ENCODE measurements around the gene EIF4A2.
"Not testable (repeated sequence)": the region's sequence is repeated elsewhere in the genome, so short reads cannot be mapped to it uniquely, and the experiment has no call there.

Gene EIF4A2

DNA sequence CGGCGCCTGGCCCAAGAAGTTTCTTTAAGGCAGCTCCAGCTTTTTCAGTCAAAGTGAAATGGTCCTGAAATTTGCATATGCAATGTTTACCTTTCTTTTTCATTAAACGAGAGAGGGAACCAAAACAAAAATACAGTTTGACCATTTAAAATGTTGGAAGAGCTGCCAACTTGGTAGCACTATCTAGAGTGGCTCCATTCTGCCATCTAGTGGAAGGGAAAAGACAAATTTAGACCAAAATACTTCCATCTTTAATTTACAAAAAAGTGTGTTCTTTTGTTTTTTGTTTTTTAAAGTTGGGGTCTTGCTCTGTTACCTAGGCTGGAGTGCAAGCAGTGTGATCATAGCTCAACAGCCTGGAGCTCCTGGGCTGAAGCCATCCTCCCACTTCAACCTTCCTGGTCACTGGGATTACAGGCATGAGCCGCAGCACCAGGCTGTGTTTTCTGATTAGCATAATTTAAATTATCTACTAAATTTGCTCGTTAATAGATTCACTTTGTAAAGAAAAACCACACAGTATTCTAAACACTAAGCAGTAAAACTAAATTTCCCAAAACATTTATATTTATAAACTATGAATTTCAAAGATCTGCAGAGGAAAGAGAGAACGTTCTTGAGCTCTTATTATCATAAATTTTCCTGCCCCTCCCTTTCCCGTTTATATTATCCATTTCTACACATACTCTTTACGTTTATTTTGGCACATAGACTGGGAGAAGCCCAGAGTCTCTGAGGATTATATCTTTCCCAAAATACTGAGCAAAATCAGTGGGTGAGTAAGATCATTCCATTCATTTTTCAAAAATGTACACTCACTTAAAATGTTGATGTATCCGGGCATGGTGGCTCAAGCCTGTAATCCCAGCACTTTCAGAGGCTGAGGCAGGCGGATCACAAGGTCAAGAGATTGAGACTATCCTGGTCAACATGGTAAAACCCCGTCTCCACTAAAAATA is 38.3 kb downstream of the EIF4A2 start:
- DNase-seq (ENCODE audit: low read depth): peak; percentile 44

DNA sequence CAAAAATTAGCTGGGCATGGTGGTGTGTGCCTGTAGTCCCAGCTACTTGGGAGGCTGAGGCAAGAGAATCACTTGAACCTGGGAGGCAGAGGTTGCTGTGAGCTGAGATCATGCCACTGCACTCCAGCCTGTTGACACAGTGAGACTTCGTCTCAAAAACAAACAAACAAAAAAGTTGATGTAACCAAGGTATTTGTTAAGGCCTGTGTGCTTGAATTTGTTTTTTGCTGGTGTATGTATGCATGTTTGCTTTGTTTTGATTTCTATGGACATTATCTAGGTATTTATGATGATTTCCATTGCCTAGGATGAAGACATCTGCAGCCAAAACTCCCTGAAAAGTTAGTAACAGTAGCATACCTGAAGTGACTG is 39.0 kb downstream of the EIF4A2 start:
- DNase-seq (ENCODE audit: low read depth): not testable (repeated sequence)

DNA sequence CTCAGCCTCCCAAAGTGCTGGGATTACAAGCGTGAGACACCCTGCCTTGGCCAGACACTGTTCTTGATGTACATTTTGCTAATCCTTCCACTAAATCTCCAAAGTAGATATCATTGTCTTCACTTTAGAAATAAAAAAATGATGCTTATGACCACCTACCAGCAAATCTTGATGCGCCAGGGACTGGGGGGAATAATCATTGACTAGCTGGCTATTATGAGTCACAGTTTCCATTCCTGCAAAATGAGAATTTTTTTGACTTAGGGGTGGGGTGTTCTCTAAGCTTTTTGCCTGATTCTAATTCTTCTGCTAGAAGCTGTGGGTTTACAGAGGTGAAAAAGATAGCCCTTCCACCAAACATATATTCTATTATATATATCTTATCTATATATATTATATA is 40.0 kb downstream of the EIF4A2 start:
- no peak for DNase-seq (ENCODE audit: low read depth)

DNA sequence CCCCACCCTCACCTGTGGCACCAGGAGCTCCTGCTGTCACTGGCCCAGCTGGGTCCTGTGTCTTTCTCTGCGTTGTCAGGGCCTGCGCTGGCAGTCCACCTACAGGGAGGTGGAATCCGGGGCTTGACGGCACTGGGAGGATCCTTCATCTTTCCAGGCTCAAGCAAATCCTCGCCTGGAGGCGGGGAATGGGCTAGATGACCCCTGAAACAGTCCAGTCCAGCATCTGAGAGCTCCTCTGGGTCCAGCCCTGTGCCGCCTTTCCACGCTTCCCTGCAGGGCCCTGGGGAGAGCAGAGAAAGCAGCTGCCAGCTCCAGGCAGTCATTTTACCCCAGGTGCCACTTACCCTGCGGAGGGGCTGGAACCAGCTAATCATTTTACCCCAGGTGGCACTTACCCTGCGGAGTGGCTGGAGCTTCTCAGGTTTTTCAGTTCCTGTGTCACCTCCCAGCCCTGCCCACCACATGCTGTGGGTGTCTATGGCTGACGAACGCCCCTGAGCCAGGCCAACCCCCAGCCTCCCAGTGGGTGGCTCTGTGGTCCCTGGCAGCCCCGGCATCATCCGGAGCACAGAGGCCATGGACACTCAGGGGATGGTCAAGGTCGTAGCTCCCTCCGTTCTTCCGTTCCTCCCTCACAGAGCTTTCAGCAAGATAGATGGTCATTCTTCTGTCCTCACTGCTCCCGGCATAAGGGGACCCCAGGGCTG is 41.2 kb downstream of the EIF4A2 start:
- DNase-seq (ENCODE audit: low read depth): no peak

DNA sequence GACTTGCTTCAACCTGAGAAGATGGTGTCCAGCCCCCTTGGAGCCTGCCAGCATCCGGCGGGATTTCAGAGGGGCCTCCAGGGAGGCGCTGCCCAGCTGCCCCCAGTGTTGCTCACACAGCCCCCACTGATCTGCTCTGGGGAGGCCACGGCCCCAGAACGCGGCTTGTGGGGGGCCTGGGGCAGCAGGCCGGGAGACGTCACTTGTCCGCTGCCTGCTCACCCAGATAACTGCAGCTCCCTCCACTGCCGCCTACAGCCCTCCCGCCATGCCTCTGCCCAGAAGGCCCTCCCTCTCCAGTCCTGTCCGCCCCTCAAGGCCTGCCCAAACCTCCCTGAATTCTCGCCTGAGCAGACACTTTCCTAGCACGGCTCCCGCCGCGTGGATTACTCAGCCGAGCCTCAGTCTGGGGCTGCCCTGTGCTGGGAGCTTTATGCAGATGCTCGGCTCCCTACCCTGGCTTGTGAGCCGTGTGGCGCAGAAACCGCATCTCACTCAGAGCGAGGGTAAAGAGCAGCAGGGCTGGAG is 42.0 kb downstream of the EIF4A2 start:
- peak; percentile 74 for DNase-seq (ENCODE audit: low read depth)

DNA sequence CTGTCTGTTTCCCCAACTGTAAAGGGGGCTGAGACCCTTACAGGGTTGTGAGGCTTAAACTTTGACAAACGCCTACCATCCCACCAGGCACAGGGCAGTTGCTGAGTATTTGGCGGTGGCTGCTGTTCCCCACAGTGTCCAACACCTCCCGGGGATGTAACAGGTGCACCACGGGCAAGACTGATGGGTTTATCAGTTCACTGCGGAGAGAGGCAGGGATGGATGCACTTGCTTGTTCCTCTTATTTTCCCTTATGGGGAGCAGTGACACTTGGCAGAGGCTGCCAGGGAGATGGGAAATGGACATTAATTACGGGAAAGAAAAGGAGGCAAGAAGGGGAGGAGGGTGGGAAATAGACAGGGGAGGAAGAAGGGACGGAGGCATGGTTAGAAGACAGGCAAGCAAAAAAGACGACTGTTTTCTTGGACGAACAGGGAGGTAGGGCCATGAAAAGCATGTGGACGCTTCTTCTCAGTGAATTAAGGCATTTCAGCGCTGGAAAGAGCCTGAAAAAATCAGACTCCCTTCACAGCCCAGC is 42.6 kb downstream of the EIF4A2 start:
- no peak for DNase-seq (ENCODE audit: low read depth)

DNA sequence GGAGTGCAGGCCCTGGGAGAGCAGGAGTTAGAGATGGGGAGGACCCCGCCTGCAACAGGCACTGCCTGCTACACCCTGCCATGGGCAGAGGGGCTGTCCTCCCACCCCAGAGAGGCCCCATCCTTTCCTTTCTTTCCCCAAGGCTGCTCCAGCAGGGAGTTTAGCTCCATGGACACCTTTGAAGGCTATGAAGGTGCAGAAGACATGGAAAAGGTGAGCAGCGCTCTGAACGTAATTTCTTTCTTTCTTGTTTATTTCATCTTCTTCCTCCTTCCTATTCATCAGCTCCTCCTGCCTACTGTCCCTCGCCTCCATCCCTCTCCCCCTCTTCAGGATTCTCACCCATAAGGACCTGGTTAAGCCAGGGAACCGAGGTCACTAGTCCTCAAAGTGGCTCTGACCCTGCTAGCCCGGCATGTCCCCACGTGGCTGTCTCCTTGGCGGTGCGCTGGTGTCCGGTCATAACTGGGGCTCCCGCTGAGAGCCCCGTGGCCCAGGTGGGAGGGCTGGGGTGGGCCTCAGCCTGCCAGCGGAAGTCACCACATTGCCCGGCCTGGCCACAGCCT is 43.1 kb downstream of the EIF4A2 start:
- no peak for DNase-seq (ENCODE audit: low read depth)

DNA sequence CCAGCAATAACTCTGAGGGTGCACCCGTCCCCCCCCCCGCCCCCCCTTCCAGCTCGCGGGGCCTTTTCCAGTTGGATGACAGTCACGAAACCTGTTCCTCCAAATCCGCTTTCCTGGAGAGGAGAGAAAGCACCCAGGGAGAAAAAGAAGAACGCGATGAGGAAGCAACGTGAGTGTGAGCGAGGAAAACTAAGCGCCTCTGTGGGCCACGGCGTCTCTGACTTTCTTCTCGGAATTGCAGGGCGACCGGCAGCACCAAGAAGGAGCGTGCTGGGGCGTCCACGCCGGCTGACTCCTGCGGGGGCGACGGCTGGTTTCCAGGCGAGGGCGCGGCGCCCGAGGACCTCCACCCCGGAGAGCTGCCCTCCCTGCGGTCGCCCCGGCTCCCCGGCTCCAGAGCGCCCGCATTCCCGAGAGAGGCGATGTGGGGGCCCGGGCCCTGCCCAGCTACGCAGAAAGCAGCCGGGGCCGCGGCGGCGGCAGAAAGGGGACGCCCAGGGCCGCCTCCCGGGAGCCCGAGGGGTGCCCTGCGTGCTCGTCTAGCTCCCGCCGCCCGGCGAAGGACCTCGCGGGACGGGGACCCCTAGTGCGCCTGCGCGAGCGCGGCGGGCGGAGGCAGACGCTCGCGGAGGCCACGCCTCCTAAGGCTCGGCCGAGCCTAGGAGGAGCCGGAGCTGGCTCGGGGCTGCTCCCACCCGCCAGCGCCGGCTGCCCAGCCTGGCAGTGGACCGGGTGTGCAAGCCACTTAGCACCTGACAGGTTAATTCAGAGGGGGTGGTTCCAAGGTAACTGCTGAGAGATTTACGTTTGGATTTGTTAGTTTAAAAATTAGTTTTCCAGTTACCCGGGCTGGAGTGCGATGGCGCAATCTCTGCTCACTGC is 43.8 kb downstream of the EIF4A2 start:
- peak; percentile 51 for DNase-seq (ENCODE audit: low read depth)

DNA sequence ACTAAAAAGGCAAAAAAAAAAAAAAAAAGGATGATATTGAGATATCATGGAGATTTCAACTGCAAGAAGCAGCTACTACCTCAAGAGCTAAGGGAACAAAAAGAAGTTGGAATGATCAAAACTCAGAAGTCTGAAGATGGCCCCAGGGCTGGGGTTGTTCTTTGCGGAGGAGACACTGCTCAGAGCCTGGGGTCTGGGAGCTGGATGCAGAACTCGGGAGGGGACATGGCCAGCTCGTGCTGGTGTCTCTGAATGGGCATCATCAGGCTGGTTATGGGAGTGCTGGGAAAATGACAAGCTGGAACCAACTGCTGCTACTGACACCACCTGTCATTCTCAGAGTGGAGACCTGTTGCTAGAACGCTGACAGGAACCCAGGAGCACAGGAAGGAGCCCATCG is 45.0 kb downstream of the EIF4A2 start:
- DNase-seq (ENCODE audit: low read depth): no peak

DNA sequence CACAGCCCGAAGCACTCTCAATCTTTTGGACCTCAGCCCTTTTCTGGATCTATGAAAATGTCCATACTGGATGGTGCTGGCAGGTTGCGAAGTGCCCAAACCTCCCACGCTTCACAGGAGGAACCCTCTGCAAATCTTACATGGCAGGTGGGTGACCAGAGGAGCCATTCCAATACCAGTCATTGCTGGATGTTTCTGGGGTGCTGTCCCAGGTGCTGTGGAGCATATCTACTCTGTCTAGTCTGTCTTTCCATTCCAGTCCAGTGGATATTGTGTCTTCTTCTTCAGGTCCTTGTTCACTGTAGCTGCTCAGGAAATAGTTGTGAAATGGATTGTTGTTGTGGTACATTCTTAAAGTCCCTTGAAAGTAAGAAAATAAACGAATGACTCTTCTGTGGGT is 48.4 kb downstream of the EIF4A2 start:
- DNase-seq (ENCODE audit: low read depth): no peak

DNA sequence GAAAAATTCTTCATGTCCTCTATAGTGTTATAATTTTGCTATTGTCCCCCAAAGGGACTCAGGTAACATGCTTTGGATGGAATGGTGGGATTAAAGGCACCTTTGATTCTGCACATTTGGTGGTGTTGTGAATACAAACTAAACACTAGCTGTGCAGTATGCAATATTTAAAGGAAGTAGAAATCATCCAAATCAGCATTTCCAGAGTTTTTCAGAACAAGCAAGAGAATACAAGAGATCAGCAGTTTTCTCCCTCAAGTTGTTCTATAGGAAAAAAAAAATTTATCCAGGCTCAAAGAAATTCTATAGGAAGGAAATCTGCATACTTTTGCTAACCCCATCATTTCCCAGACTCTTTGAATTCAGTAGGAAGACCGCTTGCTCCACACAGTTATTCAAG is 48.9 kb downstream of the EIF4A2 start:
- DNase-seq (ENCODE audit: low read depth): no peak

Data from amniotic epithelial cell (primary cell).